K562 (cell line): ENCODE measurements around the gene RBM19. TPM values are rescaled to one million over a fixed set of nuclear protein-coding genes. Genes with fewer than 3 reads are reported as not detected.

Experiments used
- ATAC-seq: fragments of 200-7000 bp; cut with Tn5 transposase; 3 replicates; pipeline ENCODE4 v1.9.1; 2020; ENCODE audit warnings: moderate library complexity
- BruUV-seq: library from RNA; stranded (reverse); fragments of 400-500 nt; replicated peaks from 2 replicates; lab custom pipeline; 2021; lab: Mats Ljungman, UMichigan
- CTCF ChIA-PET: fragments of 300-600 bp; formaldehyde crosslinking; extraction: SDS; loops from one replicate; lab custom pipeline; 2021; ENCODE audit warnings: low intra/inter-chr PET ratio; lab: Yijun Ruan, JAX
- POLR2A ChIA-PET: fragments of 300-600, 350-650 bp; sonication (Branson Sonifier 250); formaldehyde crosslinking; extraction: SDS; loops from one replicate; lab custom pipeline; 2021; ENCODE audit warnings: antibody characterized with exemption, inconsistent platforms; lab: Yijun Ruan, JAX
- DNase-seq, 4 experiments: peaks; one replicate each; pipeline versions ENCODE4 v3.0.0 to v3.0.0-alpha.2; 2011 to 2018; ENCODE audit warnings: low spot score in 3 of 4, mixed read lengths in 3 of 4; ENCODE audit errors: extremely low read depth in 1 of 4
- FAIRE-seq: peaks from 2 replicates; lab custom pipeline; 2011; peaks lifted over from hg19 to GRCh38; lab: Jason Lieb, UNC
- H2AFZ ChIP-seq: 2 replicates; pipeline ENCODE4 v1.6.0; 2011; ENCODE audit warnings: low read depth, low read length, control low read depth, inconsistent platforms
- H3K27ac ChIP-seq: fragments of 200-600 bp; 3 replicates; pipeline ENCODE4 v1.8.0; 2011; ENCODE audit warnings: low read depth, mild to moderate bottlenecking, control low read depth, inconsistent platforms, low read length, moderate library complexity, mixed read lengths; ENCODE audit errors: extremely low read depth
- H3K27me3 ChIP-seq, 2 experiments: fragments of 300-600 bp in 1 of 2; 2 replicates in 1 of 2; 3 replicates in 1 of 2; pipeline versions ENCODE4 v1.6.0 to v1.8.0; 2011; ENCODE audit warnings: inconsistent platforms in 2 of 2, low read length in 2 of 2, mild to moderate bottlenecking in 1 of 2, mixed read lengths in 1 of 2, moderate library complexity in 1 of 2; ENCODE audit not compliant: control insufficient read depth in 2 of 2, insufficient read depth in 2 of 2
- H3K36me3 ChIP-seq: fragments of 300-600 bp; 3 replicates; pipeline ENCODE4 v1.8.0; 2011; ENCODE audit warnings: mild to moderate bottlenecking, low read length, inconsistent platforms; ENCODE audit not compliant: control insufficient read depth, insufficient read depth
- H3K4me1 ChIP-seq, 2 experiments: fragments of 200-600 bp in 1 of 2; replicated peaks in 1 of 2; 2 replicates in 1 of 2; 3 replicates in 1 of 2; pipeline versions ENCODE4 v1.5.1 to v1.8.0; 2011; ENCODE audit warnings: inconsistent platforms in 2 of 2, low read length in 2 of 2, mild to moderate bottlenecking in 1 of 2, mixed read lengths in 1 of 2, moderate library complexity in 1 of 2; ENCODE audit not compliant: control insufficient read depth in 2 of 2, insufficient read depth in 2 of 2
- H3K4me2 ChIP-seq: 2 replicates; pipeline ENCODE4 v1.6.1; 2011; ENCODE audit warnings: low read length, control low read depth, inconsistent platforms, mixed read lengths; ENCODE audit not compliant: insufficient read depth
- H3K4me3 ChIP-seq: fragments of 200-600 bp; sonication (generic), shearing (Covaris generic); 2 replicates; pipeline ENCODE4 v1.5.1; 2016; ENCODE audit warnings: control low read depth, inconsistent platforms
- H3K79me2 ChIP-seq: fragments of 200-600 bp; 3 replicates; pipeline ENCODE4 v1.8.0; 2011; ENCODE audit warnings: low read length, inconsistent platforms; ENCODE audit not compliant: control insufficient read depth, insufficient read depth
- H3K9ac ChIP-seq, 2 experiments: 2 replicates each; pipeline versions ENCODE4 v1.6.0 to v1.6.1; 2011; ENCODE audit warnings: low read depth in 2 of 2, low read length in 2 of 2, control low read depth in 1 of 2, inconsistent platforms in 1 of 2, mild to moderate bottlenecking in 1 of 2, mixed read lengths in 1 of 2; ENCODE audit not compliant: insufficient read depth in 1 of 2
- H3K9me1 ChIP-seq: one replicate; pipeline ENCODE4 v1.6.0; 2011; ENCODE audit warnings: inconsistent platforms, mild to moderate bottlenecking, low read length, moderate library complexity; ENCODE audit not compliant: control insufficient read depth, insufficient read depth
- H3K9me3 ChIP-seq: replicated peaks from 2 replicates; pipeline ENCODE4 v1.5.1; 2011; ENCODE audit warnings: low read depth, low read length, inconsistent platforms; ENCODE audit not compliant: control insufficient read depth, insufficient read depth
- H4K20me1 ChIP-seq: replicated peaks from 2 replicates; pipeline ENCODE4 v1.6.1; 2011; ENCODE audit warnings: low read length, inconsistent platforms, mixed read lengths; ENCODE audit not compliant: control insufficient read depth, insufficient read depth
- BCOR ChIP-seq: fragments of 450-650 bp; IDR thresholded peaks from 2 replicates; pipeline ENCODE4 v1.6.1; 2016
- BRF1 ChIP-seq: IDR thresholded peaks from 3 replicates; pipeline ENCODE4 v1.6.1; 2011; ENCODE audit warnings: borderline replicate concordance, mild to moderate bottlenecking; ENCODE audit not compliant: insufficient read length; ENCODE audit errors: extremely low read depth
- CXXC5 ChIP-seq: fragments of 250-450 bp; sonication (Bioruptor Pico); IDR thresholded peaks from 2 replicates; pipeline ENCODE4 v1.8.0; 2022; ENCODE audit warnings: inconsistent platforms, mild to moderate bottlenecking, moderate library complexity
- KDM1A ChIP-seq, 2 experiments: fragments of 450-650 bp; IDR thresholded peaks; 2 replicates each; pipeline ENCODE4 v1.6.1; 2016; ENCODE audit warnings: mild to moderate bottlenecking in 2 of 2
- RBM25 ChIP-seq: fragments of 200-400 bp; formaldehyde crosslinking; IDR thresholded peaks from 2 replicates; pipeline ENCODE4 v1.6.1; 2018; ENCODE audit warnings: low read length, low read depth, moderate library complexity; ENCODE audit not compliant: severe bottlenecking
- SAFB2 ChIP-seq: fragments of 200-400 bp; formaldehyde crosslinking; IDR thresholded peaks from 2 replicates; pipeline ENCODE4 v1.6.1; 2018; ENCODE audit warnings: borderline replicate concordance, low read length, low read depth, moderate library complexity; ENCODE audit not compliant: severe bottlenecking
- TAF9B ChIP-seq: fragments of 450-650 bp; IDR thresholded peaks from 2 replicates; pipeline ENCODE4 v1.6.1; 2018; ENCODE audit warnings: mild to moderate bottlenecking; ENCODE audit not compliant: partially characterized antibody
- TCF3 ChIP-seq: sonication (generic); formaldehyde crosslinking; IDR thresholded peaks from 2 replicates; pipeline ENCODE4 v1.4.0; 2020; ENCODE audit warnings: mild to moderate bottlenecking, missing genetic modification reagents
- ZNF24 ChIP-seq: fragments of 450-650 bp; IDR thresholded peaks from 2 replicates; pipeline ENCODE4 v1.6.1; 2016
- WGBS: fragments of 100-300 bp; shearing (Covaris generic); methylation state at CpG from one replicate; pipeline ENCODE4 v1.1.6; 2016; ENCODE audit warnings: low coverage, mixed read lengths; ENCODE audit not compliant: insufficient coverage; ENCODE audit errors: missing lambda C conversion rate; 5-methylcytosine and 5-hydroxymethylcytosine counted together
- in situ Hi-C: fragments of 300-500 bp; cut with MboI; formaldehyde crosslinking; loops from 4 replicates; pipeline ENCODE4 v1.15.0; 2018; ENCODE audit warnings: inconsistent platforms, mixed read lengths
- intact Hi-C: fragments of 100-400 bp; cut with micrococcal nuclease; formaldehyde crosslinking; loops from 2 replicates; pipeline ENCODE4 v1.14.2; 2022
- polyA plus RNA-seq, 8 experiments: library from polyadenylated mRNA; depleted of rRNA in 4 of 8; stranded (reverse) in 5 of 8; unstranded in 3 of 8; fragments of >200 nt; fragmentation: Nextera tagmentation in 2 of 8; fragmentation: Illumina TruSeq in 1 of 8; extraction: Ambion mirVana in 2 of 8; extraction: Trizol in 1 of 8; gene quantifications; 2 replicates each; pipeline versions ENCODE4 v1.2.1 to v1.2.3, GENCODE V29; 2011 to 2014; ENCODE audit warnings: inconsistent platforms in 1 of 8, missing spikeins in 1 of 8
- total RNA-seq, 7 experiments: library from RNA; depleted of rRNA in 6 of 7; stranded (reverse); fragments of >200 nt in 6 of 7; fragmentation: Illumina TruSeq in 2 of 7; extraction: Trizol in 2 of 7; gene quantifications; 2 replicates each; pipeline versions ENCODE4 v1.2.1 to v1.2.3, GENCODE V29; 2011 to 2021; ENCODE audit warnings: low replicate concordance in 1 of 7
- TF ChIP-seq, protein P1 (sequence below): fragments of 250-450 bp; sonication (Bioruptor Pico); IDR thresholded peaks from 2 replicates; pipeline ENCODE4 v1.4.0; 2020; ENCODE audit warnings: mild to moderate bottlenecking, moderate library complexity
- TF ChIP-seq, protein P2 (sequence below): fragments of 250-450 bp; sonication (Bioruptor Pico); IDR thresholded peaks from 2 replicates; pipeline ENCODE4 v1.8.0; 2021; ENCODE audit warnings: moderate library complexity, mild to moderate bottlenecking, inconsistent platforms

The RBM19 gene
- total and polyA plus RNA-seq, 9 of the 15 experiments (the other 6 are each of a cell fraction or from before 2014, with no cell fraction given): 16.0 to 58.4 (median 37.9) TPM

GRCh38 chr12:113777751-113778150 is 188.4 kb downstream of the RBM19 start:
- peaks cover 5 to 8% of the 10 kb centered on the region in 2 experiments; a peak in 4 of 5 replicates for H3K4me1 ChIP-seq
- no peaks in the 10 kb centered on the region for H3K9me3 ChIP-seq
- H3K36me3 ChIP-seq: no peaks in the 10 kb centered on the region
- ChIA-PET CTCF (no interaction called here), POLR2A (interaction anchor here (1.5 kb wide), 1 partner anchor 8 kb away, joined by 4 read pairs; no protein-coding TSS in a partner anchor)
- H3K4me3 ChIP-seq: no peak overlapping the region
- H3K4me2 ChIP-seq: no peak overlapping the region
- in situ Hi-C loops: no loop called here
- intact Hi-C loops: no loop called here
- H3K79me2 ChIP-seq: peaks cover 5% of the 10 kb centered on the region; the same call in 2 of the 3 replicates
- H3K27ac ChIP-seq: no peak overlapping the region
- no peaks in the 10 kb centered on the region for H3K9me1 ChIP-seq
- H2AFZ ChIP-seq: no peak overlapping the region
- peak in 2 of 4 experiments; percentile 43 to 48 for DNase-seq
- no peak overlapping the region for H3K9ac ChIP-seq
- no peak for FAIRE-seq
- ATAC-seq: no peak
- TF ChIP-seq CXXC5 (CRISPR knock-in tag): no peak
- peak; percentile 96 for TF ChIP-seq ZNF24
- H4K20me1 ChIP-seq: no peaks in the 10 kb centered on the region
- H3K27me3 ChIP-seq: no peaks in the 10 kb centered on the region
- 4% methylated on average over 2 of the region's 2 CpGs for WGBS
- BruUV-seq: no TSS peak

- H3K4me3 ChIP-seq: no peak overlapping the region
- H3K9ac ChIP-seq: no peak overlapping the region
- no peak overlapping the region for H3K27ac ChIP-seq
- no peaks in the 10 kb centered on the region for H3K36me3 ChIP-seq
- peaks cover 10% of the 10 kb centered on the region; the same call in 2 of the 3 replicates for H3K79me2 ChIP-seq
- H4K20me1 ChIP-seq: no peaks in the 10 kb centered on the region
- intact Hi-C loops: no loop called here
- ATAC-seq (no peak), FAIRE-seq (no peak), DNase-seq (no peak)
- in situ Hi-C loops: no loop called here
- ChIA-PET CTCF (no interaction called here), POLR2A (interaction anchor here (1.0 kb wide), 1 partner anchor 8 kb away, joined by 3 read pairs; no protein-coding TSS in a partner anchor)
- H3K9me1 ChIP-seq: no peaks in the 10 kb centered on the region
- H3K27me3 ChIP-seq: no peaks in the 10 kb centered on the region
- no peak overlapping the region for H3K4me2 ChIP-seq
- no peaks in the 10 kb centered on the region for H3K9me3 ChIP-seq
- H2AFZ ChIP-seq: no peak overlapping the region
- no TSS peak for BruUV-seq
- 51% methylated on average over 7 of the region's 7 CpGs for whole genome bisulfite sequencing
- peaks cover 4 to 5% of the 10 kb centered on the region in 2 experiments; a peak in 3 of 5 replicates for H3K4me1 ChIP-seq
- TF ChIP-seq, protein P1, sequence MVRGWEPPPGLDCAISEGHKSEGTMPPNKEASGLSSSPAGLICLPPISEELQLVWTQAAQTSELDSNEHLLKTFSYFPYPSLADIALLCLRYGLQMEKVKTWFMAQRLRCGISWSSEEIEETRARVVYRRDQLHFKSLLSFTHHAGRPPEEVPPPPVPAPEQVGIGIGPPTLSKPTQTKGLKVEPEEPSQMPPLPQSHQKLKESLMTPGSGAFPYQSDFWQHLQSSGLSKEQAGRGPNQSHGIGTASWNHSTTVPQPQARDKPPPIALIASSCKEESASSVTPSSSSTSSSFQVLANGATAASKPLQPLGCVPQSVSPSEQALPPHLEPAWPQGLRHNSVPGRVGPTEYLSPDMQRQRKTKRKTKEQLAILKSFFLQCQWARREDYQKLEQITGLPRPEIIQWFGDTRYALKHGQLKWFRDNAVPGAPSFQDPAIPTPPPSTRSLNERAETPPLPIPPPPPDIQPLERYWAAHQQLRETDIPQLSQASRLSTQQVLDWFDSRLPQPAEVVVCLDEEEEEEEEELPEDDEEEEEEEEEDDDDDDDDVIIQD (CRISPR knock-in tag): no peak
- TF ChIP-seq SAFB2 (no peak), CXXC5 (CRISPR knock-in tag) (no peak), BRF1 (no peak), RBM25 (peak; percentile 63), KDM1A (IDR thresholded peaks at IDR 0.05) (0 out of 4 replicates have a peak, but pooled peaks of 1 of the 2 experiments have one; percentile 16), TCF3 (CRISPR knock-in tag) (no peak), TAF9B (no peak), BCOR (peak; percentile 55)
- TF ChIP-seq, protein P2, sequence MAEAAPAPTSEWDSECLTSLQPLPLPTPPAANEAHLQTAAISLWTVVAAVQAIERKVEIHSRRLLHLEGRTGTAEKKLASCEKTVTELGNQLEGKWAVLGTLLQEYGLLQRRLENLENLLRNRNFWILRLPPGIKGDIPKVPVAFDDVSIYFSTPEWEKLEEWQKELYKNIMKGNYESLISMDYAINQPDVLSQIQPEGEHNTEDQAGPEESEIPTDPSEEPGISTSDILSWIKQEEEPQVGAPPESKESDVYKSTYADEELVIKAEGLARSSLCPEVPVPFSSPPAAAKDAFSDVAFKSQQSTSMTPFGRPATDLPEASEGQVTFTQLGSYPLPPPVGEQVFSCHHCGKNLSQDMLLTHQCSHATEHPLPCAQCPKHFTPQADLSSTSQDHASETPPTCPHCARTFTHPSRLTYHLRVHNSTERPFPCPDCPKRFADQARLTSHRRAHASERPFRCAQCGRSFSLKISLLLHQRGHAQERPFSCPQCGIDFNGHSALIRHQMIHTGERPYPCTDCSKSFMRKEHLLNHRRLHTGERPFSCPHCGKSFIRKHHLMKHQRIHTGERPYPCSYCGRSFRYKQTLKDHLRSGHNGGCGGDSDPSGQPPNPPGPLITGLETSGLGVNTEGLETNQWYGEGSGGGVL: no peak
Measured at GRCh38 chr12:113776536-113776935, 189.6 kb downstream of the RBM19 start.
